Uterus (tissue), 2 donors: Measurements from ENCODE around the gene PSMD5.

Experiments
- POLR2A ChIP-seq, 2 donors: fragments of 450-650 bp; IDR thresholded peaks; one replicate each; pipeline ENCODE4 v1.6.1; 2016; ENCODE audit warnings: antibody characterized with exemption in 2 of 2, mild to moderate bottlenecking in 1 of 2, moderate library complexity in 1 of 2
- TF ChIP-seq, protein P1 (sequence below), 4 experiments: fragments of 200-600 bp in 2 of 4; fragments of 450-650 bp in 2 of 4; sonication (generic) in 2 of 4; IDR thresholded peaks; one replicate each; pipeline ENCODE4 v1.5.1; 2016 to 2019; ENCODE audit warnings: antibody characterized with exemption in 4 of 4, mild to moderate bottlenecking in 2 of 4, moderate library complexity in 1 of 4

DNA sequence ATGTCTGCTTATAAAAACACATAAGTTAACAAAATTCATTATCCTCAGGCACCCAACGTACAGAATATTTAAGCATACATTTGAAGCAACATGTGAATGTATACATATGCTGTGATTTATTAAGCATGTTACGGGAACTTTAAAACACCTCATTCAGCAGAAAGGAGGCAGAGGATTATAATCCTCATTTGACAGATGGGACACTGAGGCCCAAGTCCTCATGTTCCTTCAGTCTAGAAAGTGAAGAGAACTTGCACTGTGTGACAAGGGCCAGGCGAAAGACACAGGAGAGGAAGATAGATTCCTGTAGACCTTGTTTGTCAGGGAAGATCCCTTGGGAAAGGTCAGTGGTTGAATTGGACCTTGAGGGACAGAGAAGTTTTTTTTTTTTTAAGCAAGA lies 7.6 kb upstream of the PSMD5 start:
- no peak for TF ChIP-seq POLR2A (IDR thresholded peaks at IDR 0.05)
- TF ChIP-seq, protein P1, sequence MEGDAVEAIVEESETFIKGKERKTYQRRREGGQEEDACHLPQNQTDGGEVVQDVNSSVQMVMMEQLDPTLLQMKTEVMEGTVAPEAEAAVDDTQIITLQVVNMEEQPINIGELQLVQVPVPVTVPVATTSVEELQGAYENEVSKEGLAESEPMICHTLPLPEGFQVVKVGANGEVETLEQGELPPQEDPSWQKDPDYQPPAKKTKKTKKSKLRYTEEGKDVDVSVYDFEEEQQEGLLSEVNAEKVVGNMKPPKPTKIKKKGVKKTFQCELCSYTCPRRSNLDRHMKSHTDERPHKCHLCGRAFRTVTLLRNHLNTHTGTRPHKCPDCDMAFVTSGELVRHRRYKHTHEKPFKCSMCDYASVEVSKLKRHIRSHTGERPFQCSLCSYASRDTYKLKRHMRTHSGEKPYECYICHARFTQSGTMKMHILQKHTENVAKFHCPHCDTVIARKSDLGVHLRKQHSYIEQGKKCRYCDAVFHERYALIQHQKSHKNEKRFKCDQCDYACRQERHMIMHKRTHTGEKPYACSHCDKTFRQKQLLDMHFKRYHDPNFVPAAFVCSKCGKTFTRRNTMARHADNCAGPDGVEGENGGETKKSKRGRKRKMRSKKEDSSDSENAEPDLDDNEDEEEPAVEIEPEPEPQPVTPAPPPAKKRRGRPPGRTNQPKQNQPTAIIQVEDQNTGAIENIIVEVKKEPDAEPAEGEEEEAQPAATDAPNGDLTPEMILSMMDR (IDR thresholded peaks at IDR 0.05): no peak
